SK-N-MC (cell line): Measurements from ENCODE around the gene EGFL8.

Experiments
- EZH2 ChIP-seq: fragments of 200-600 bp; sonication (generic); IDR thresholded peaks from one replicate; pipeline ENCODE4 v1.6.1; 2017; ENCODE audit warnings: antibody characterized with exemption
- POLR2AphosphoS5 ChIP-seq: IDR thresholded peaks from 2 replicates; pipeline ENCODE4 v1.6.1; 2012; ENCODE audit warnings: mild to moderate bottlenecking, low read depth, low read length, borderline replicate concordance

- TF ChIP-seq POLR2AphosphoS5 (peak; percentile 65), EZH2 (no peak)
These were observed 28.2 kb downstream of the EGFL8 start, which contains the start of gene GPSM3 for GRCh38 chr6:32192608-32193039.
